AG09309 (cell line): ENCODE data around the gene TRIM32.

Experiments used
- DNase-seq: peaks from one replicate; pipeline ENCODE4 v3.0.0-alpha.2; 2010; ENCODE audit warnings: low read depth
- H3K4me3 ChIP-seq: 2 replicates; pipeline ENCODE4 v1.5.1; 2011; ENCODE audit warnings: mild to moderate bottlenecking, low read depth, low read length, moderate library complexity; ENCODE audit not compliant: control insufficient read depth
- CTCF ChIP-seq: IDR thresholded peaks from 2 replicates; pipeline ENCODE4 v1.5.1; 2011; ENCODE audit warnings: mild to moderate bottlenecking, low read depth, low read length, inconsistent platforms; ENCODE audit not compliant: insufficient read depth, control insufficient read depth; ENCODE audit errors: missing control alignments

The TRIM32 gene

GRCh38 chr9:116695438-116695837 is 8.3 kb downstream of the TRIM32 start:
- no peak for DNase-seq
- H3K4me3 ChIP-seq, result no peak overlapping the region
- TF ChIP-seq CTCF, result no peak

GRCh38 chr9:116697362-116697761 is 10.3 kb downstream of the TRIM32 start:
- DNase-seq, result peak; percentile 25
- TF ChIP-seq CTCF, result no peak
- H3K4me3 ChIP-seq, result no peak overlapping the region

- H3K4me3 ChIP-seq, result no peak overlapping the region
- TF ChIP-seq CTCF, result no peak
- DNase-seq, result no peak
Observed at GRCh38 chr9:116697887-116698286, 10.8 kb downstream of the TRIM32 start.

- no peak for TF ChIP-seq CTCF
- no peak for DNase-seq
Observed at GRCh38 chr9:116700279-116700678, 13.2 kb downstream of the TRIM32 start.

GRCh38 chr9:116700882-116701865 is 14.1 kb downstream of the TRIM32 start:
- no peak for TF ChIP-seq CTCF
- DNase-seq, result no peak
- no peak overlapping the region for H3K4me3 ChIP-seq

More at GRCh38 chr9:116700279-116700678, 13.2 kb downstream of the TRIM32 start:
- H3K4me3 ChIP-seq, result no peak overlapping the region

- no peak for TF ChIP-seq CTCF
- no peak overlapping the region for H3K4me3 ChIP-seq
- DNase-seq, result no peak
Observed at GRCh38 chr9:116701940-116702642, 15.0 kb downstream of the TRIM32 start.
